ENCODE results near the gene CCNC. TPM values are rescaled to one million over a fixed set of nuclear protein-coding genes. Genes with fewer than 3 reads are reported as not detected.

Gene CCNC
- total RNA-seq, 2 experiments from 2014 or later = 74.9 to 75.2 TPM

- ChIA-PET POLR2A (no interaction called here), CTCF (no interaction called here)
These were observed 7.8 kb downstream of the CCNC start for GRCh38 chr6:99560668-99561067.

DNA sequence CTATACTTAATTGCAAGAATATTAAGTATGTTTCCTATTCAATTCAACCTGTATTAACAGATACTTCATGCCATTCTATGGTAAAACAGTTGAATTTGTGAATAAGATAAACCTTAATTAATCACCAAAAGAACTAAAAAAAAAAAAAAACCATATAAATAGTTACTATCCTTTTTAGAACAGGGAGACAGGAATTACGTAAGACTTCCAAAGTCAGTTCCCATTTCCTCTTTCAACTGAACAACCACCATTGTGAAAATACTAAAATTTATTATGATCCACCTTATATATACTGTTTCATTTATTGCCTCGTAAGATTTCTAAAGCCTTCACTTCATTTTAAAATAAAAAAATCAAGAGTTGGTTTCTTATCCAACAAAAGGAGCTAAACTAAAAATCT, 9.4 kb downstream of the CCNC start:
- ChIA-PET POLR2A (interaction anchor here (0.7 kb wide), 1 partner anchor 9 kb away, joined by 5 read pairs; the partner anchor contains the start of gene CCNC), CTCF (interaction anchor here (0.7 kb wide), 3 partner anchors 32 to 635 kb away, joined by 3 to 4 read pairs (median 3); no protein-coding TSS in a partner anchor)

DNA sequence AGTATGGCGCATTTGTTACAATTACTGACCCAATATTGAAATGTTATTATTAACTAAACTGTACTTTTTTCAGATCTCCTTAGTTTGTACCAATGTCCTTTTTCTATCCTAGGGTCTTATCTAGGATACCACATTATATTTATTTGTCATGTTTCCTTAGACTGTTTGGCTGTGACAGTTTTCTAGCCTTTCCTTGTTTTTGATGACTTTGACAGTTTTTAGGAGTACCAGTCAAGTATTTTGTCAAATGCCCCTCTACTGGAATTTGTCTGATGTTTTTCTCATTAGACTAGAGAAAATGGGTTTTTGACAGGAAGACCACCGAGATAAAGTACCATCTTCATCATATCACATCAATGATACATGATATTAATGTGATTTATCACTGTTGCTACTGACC, 14.6 kb downstream of the CCNC start:
- CTCF ChIA-PET = no interaction called here
- POLR2A ChIA-PET = no interaction called here

DNA sequence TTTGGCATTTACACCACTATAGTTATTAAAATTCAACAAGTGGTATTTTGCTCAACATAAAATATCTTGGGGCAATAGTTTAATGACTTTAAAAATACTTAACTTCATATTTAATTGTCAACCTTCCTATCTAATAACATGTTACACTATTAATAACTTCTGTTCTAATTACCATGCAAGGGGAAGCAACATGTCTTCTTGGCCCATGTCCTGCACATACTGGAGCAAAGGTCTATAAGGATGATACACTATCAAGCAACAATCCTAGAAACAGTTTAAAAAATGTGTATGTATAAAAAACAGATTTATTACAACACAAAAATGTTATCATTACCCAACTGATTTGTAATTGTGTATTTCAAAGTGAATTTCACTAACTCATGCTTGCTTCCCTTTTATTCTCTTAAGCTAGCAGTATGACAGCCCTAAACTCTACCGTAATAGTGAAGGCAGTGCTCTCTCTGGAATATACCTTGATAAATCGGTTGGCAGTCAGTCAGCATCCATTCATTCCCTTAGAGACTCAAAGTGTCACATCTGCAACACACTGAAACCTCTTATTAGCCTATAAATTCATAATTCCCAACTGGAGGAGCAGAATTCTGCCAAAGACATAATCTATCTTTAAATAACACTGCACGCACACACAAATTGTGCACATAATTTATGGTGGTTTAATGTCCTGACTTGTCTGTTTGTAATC, 18.3 kb downstream of the CCNC start:
- ChIA-PET POLR2A (interaction anchor here (0.6 kb wide), 1 partner anchor 10 kb away, joined by 4 read pairs; no protein-coding TSS in a partner anchor), CTCF (no interaction called here)

DNA sequence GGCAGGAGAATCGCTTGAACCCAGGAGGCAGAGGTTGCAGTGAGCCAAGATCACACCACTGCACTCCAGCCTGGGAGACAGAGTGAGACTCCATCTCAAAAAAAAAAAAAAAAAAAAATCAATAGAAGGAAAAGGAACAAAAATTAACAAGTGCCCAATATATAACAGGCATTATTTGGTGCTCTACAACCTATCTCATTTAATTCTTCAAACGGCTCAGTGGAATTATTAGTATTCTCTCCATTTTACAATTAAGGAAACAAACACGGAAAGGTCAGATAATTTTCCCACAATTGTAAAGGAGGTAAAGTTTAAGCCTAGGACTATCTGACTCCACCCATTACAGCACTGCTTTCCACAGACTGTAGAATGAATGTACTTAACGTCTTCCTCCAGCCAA, 19.8 kb downstream of the CCNC start:
- ChIA-PET POLR2A (no interaction called here), CTCF (no interaction called here)

GRCh38 chr6:99547526-99547925, 20.9 kb downstream of the CCNC start:
- CTCF ChIA-PET = no interaction called here
- POLR2A ChIA-PET = no interaction called here

GRCh38 chr6:99545442-99545841, 23.0 kb downstream of the CCNC start:
- ChIA-PET CTCF (interaction anchor here (1.1 kb wide), 1 partner anchor 19 kb away, joined by 3 read pairs; no protein-coding TSS in a partner anchor), POLR2A (no interaction called here)

GRCh38 chr6:99543968-99544367, 24.5 kb downstream of the CCNC start:
- CTCF ChIA-PET = no interaction called here
- POLR2A ChIA-PET = no interaction called here

- CTCF ChIA-PET = no interaction called here
These were observed 37.8 kb downstream of the CCNC start for GRCh38 chr6:99530627-99531026.

GRCh38 chr6:99522531-99522930, 45.9 kb downstream of the CCNC start:
- ChIA-PET CTCF (interaction anchor here (1.4 kb wide), 1 partner anchor 46 kb away, joined by 3 read pairs; the partner anchor contains the start of gene CCNC), POLR2A (interaction anchor here (1.7 kb wide), 1 partner anchor 45 kb away, joined by 5 read pairs; no protein-coding TSS in a partner anchor)

More at GRCh38 chr6:99530627-99531026, 37.8 kb downstream of the CCNC start:
- POLR2A ChIA-PET = interaction anchor here (1.1 kb wide), 1 partner anchor 9 kb away, joined by 3 read pairs; no protein-coding TSS in a partner anchor

DNA sequence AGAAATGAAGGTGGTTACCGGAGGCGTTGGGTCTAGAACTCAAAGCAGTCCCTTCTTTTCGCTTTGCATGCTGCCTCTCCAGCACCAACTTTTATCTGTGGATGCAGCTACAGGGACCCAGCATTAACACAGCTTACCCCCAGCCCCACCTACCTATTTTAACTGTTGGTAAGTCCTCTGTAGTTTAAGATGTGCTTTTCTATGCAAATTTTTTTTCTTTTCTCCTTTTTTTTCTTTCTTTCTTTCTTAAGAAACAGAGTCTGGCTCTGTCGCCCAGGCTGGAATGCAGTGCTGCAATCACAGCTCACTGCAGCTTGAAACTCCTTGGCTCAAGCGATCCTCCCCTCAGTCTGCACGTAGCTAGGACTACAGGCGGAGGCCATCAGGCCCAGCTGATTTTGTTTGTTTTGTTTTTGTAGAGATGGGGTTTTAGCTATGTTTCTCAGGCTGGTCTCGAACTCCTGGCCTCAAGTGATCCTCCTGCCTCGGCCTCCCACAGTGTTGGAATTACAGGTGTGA, 46.8 kb downstream of the CCNC start:
- ChIA-PET CTCF (interaction anchor here (0.9 to 1.4 kb wide), 3 partner anchors 10 to 47 kb away, joined by 3 read pairs; partner anchors contain the start of gene CCNC), POLR2A (interaction anchor here (1.7 kb wide), 1 partner anchor 46 kb away, joined by 5 read pairs; no protein-coding TSS in a partner anchor)

GRCh38 chr6:99520855-99521632, 47.4 kb downstream of the CCNC start:
- ChIA-PET CTCF (interaction anchor here (0.9 to 1.0 kb wide), 2 partner anchors 9 to 15 kb away, joined by 3 read pairs; no protein-coding TSS in a partner anchor), POLR2A (interaction anchor here (1.7 kb wide), 1 partner anchor 47 kb away, joined by 5 read pairs; no protein-coding TSS in a partner anchor)

DNA sequence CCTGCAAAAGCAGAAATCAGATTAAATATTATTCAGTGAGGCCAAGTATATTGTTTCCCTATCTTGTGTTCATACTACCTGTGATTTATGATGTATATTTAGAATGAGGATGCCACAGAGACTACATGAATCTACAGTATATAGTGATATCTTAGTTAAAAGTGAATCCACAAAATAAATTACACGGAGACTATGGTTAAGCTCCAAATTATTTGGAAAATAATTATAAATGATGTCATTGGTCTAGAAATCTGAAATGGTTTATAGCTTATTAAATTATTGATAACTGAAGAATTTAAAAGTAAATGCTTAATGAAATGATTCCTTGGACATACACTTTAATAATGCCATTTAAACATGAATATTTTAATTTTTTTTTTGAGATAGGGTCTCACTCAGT, 49.0 kb downstream of the CCNC start:
- POLR2A ChIA-PET = no interaction called here
- CTCF ChIA-PET = no interaction called here

GRCh38 chr6:99514089-99514488, 54.4 kb downstream of the CCNC start:
- ChIA-PET POLR2A (interaction anchor here (0.7 to 1.4 kb wide), 3 partner anchors 54 to 120 kb away, joined by 3 to 5 read pairs (median 4); partner anchors contain the start of genes CCNC and COQ3), CTCF (interaction anchor here (0.6 to 1.0 kb wide), 2 partner anchors 88 to 593 kb away, joined by 3 read pairs; no protein-coding TSS in a partner anchor)

GRCh38 chr6:99512033-99512432, 56.4 kb downstream of the CCNC start:
- CTCF ChIA-PET = interaction anchor here (1.1 to 1.5 kb wide), 2 partner anchors 9 to 23 kb away, joined by 3 to 4 read pairs; no protein-coding TSS in a partner anchor
- POLR2A ChIA-PET = no interaction called here

DNA sequence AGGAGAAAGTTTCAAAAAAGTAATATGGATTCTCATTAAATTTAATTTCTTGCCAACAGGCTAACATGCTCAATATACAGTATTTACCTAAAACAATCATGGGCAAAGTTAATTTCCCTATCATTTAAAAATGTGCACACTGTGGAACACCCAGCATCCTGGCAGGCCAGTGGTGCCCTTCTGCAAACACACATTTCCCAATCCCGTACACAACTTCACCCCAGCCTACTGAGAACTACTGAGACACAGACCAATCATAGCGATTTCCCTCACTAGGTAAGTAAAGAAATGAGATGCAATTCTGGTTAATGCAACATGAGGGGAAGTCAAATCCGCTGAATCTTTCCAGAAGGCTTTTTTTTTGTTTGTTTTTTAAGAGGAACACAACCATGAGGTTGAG, 60.8 kb downstream of the CCNC start:
- CTCF ChIA-PET = no interaction called here
- POLR2A ChIA-PET = no interaction called here

DNA sequence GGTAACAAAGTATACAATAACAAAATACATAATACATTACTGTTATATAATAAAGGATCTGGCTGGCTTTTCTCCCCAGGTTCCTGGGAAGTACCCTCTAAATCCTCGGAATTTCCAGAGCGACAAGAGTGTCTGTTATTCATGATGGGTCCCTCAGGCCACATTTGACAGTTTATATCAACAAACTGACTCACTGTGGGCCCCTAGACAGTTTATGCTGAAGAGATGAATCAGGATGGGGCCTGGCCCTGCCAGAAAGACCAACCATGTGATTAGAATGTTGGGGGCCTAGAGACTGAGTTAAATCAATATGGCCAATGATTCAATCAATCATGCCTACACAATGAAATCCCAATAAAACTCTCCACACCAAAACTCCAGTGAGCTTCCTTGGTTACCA, 66.7 kb downstream of the CCNC start:
- ChIA-PET POLR2A (no interaction called here), CTCF (no interaction called here)

- ChIA-PET CTCF (interaction anchor here (1.1 kb wide), 1 partner anchor 45 kb away, joined by 3 read pairs; no protein-coding TSS in a partner anchor), POLR2A (no interaction called here)
These were observed 70.0 kb downstream of the CCNC start for GRCh38 chr6:99498421-99498820.

- CTCF ChIA-PET = no interaction called here
- POLR2A ChIA-PET = no interaction called here
These were observed 73.0 kb downstream of the CCNC start for GRCh38 chr6:99495466-99495865.

Data from activated CD8-positive, alpha-beta memory T cell treated with anti-CD3 and anti-CD28 coated beads for 36 hours (primary cell).